Measurements from ENCODE around the gene RAF1.

The RAF1 gene

GRCh38 chr3:12659316-12660015, 4.5 kb downstream of the RAF1 start:
- DNase-seq (ENCODE audit: extremely low spot score): no peak
- CTCF ChIA-PET: interaction anchor here (0.9 to 2.9 kb wide), 3 partner anchors 12 to 182 kb away, joined by 3 to 10 read pairs (median 4); partner anchors contain the start of gene RPL32
- POLR2A ChIA-PET: interaction anchor here (1.4 kb wide), 1 partner anchor 9 kb away, joined by 15 read pairs; no protein-coding TSS in a partner anchor
- no peak for TF ChIP-seq CTCF (IDR thresholded peaks at IDR 0.05; ENCODE audit: control extremely low read depth, extremely low read depth, low read depth, missing control alignments)

- DNase-seq (ENCODE audit: extremely low spot score): no peak
- ChIA-PET POLR2A (no interaction called here), CTCF (interaction anchor here (2.9 kb wide), 1 partner anchor 11 kb away, joined by 10 read pairs; no protein-coding TSS in a partner anchor)
- TF ChIP-seq CTCF (IDR thresholded peaks at IDR 0.05; ENCODE audit: control extremely low read depth, extremely low read depth, low read depth, missing control alignments): no peak
These were observed 5.3 kb downstream of the RAF1 start for GRCh38 chr3:12658593-12659058.

- no peak for TF ChIP-seq CTCF (IDR thresholded peaks at IDR 0.05; ENCODE audit: control extremely low read depth, extremely low read depth, low read depth, missing control alignments)
- ChIA-PET CTCF (interaction anchor here (1.3 kb wide), 1 partner anchor 185 kb away, joined by 3 read pairs; no protein-coding TSS in a partner anchor), POLR2A (no interaction called here)
- no peak for DNase-seq (ENCODE audit: extremely low spot score)
These were observed 7.1 kb downstream of the RAF1 start for GRCh38 chr3:12656850-12657249.

GRCh38 chr3:12656193-12656592, 7.7 kb downstream of the RAF1 start:
- ChIA-PET CTCF (no interaction called here), POLR2A (no interaction called here)
- no peak for DNase-seq (ENCODE audit: extremely low spot score)
- TF ChIP-seq CTCF (IDR thresholded peaks at IDR 0.05; ENCODE audit: control extremely low read depth, extremely low read depth, low read depth, missing control alignments): no peak

- ChIA-PET POLR2A (no interaction called here), CTCF (no interaction called here)
- DNase-seq (ENCODE audit: extremely low spot score): no peak
- no peak for TF ChIP-seq CTCF (IDR thresholded peaks at IDR 0.05; ENCODE audit: control extremely low read depth, extremely low read depth, low read depth, missing control alignments)
These were observed 8.2 kb downstream of the RAF1 start for GRCh38 chr3:12655701-12656100.

- POLR2A ChIA-PET: no interaction called here
- no peak for DNase-seq (ENCODE audit: extremely low spot score)
- CTCF ChIA-PET: interaction anchor here (2.0 kb wide), 1 partner anchor 66 kb away, joined by 5 read pairs; no protein-coding TSS in a partner anchor
- TF ChIP-seq CTCF (IDR thresholded peaks at IDR 0.05; ENCODE audit: control extremely low read depth, extremely low read depth, low read depth, missing control alignments): no peak
These were observed 10.2 kb downstream of the RAF1 start for GRCh38 chr3:12653747-12654146.

All from GM10248 (cell line).